ENCODE measurements around the gene TENM4. TPM values are rescaled to one million over a fixed set of nuclear protein-coding genes. Genes with fewer than 3 reads are reported as not detected.

Gene TENM4
- polyA plus RNA-seq, 5 donors, result 3.1 to 6.2 (median 3.7) TPM

GRCh38 chr11:79088967-79089366 lies 351.9 kb downstream of the TENM4 start:
- no peak for DNase-seq

GRCh38 chr11:79087961-79088318 lies 352.9 kb downstream of the TENM4 start:
- DNase-seq, result no peak

- no peak for DNase-seq
These were observed 353.4 kb downstream of the TENM4 start for GRCh38 chr11:79087238-79087960.

- no peak for DNase-seq
These were observed 354.8 kb downstream of the TENM4 start for GRCh38 chr11:79086056-79086455.

GRCh38 chr11:79084382-79084781 lies 356.4 kb downstream of the TENM4 start:
- DNase-seq, result no peak

- no peak for DNase-seq
These were observed 357.5 kb downstream of the TENM4 start for GRCh38 chr11:79083352-79083751.

- DNase-seq, result no peak
These were observed 357.9 kb downstream of the TENM4 start for GRCh38 chr11:79082907-79083306.

GRCh38 chr11:79082280-79082679 lies 358.6 kb downstream of the TENM4 start:
- DNase-seq, result no peak

- no peak for DNase-seq
These were observed 359.3 kb downstream of the TENM4 start for GRCh38 chr11:79081471-79082031.

GRCh38 chr11:79080551-79080950 lies 360.3 kb downstream of the TENM4 start:
- DNase-seq, result peak in 1 of 2 donors; percentile 60

- no peak for DNase-seq
These were observed 361.8 kb downstream of the TENM4 start for GRCh38 chr11:79078999-79079398.

- DNase-seq, result no peak
These were observed 362.4 kb downstream of the TENM4 start for GRCh38 chr11:79078456-79078855.

GRCh38 chr11:79077702-79078330 lies 363.0 kb downstream of the TENM4 start:
- no peak for DNase-seq

- DNase-seq, result no peak
These were observed 364.2 kb downstream of the TENM4 start for GRCh38 chr11:79076526-79077115.

- no peak for DNase-seq
These were observed 366.3 kb downstream of the TENM4 start for GRCh38 chr11:79074547-79074946.

GRCh38 chr11:79071190-79071589 lies 369.6 kb downstream of the TENM4 start:
- DNase-seq, result no peak

GRCh38 chr11:79070518-79070917 lies 370.3 kb downstream of the TENM4 start:
- DNase-seq, result no peak

- no peak for DNase-seq
These were observed 371.3 kb downstream of the TENM4 start for GRCh38 chr11:79069504-79069903.

GRCh38 chr11:79068356-79068755 lies 372.5 kb downstream of the TENM4 start:
- no peak for DNase-seq

GRCh38 chr11:79067352-79067679 lies 373.5 kb downstream of the TENM4 start:
- no peak for DNase-seq

- DNase-seq, result no peak
These were observed 374.1 kb downstream of the TENM4 start for GRCh38 chr11:79066456-79067351.

All from right lung (tissue), 5 donors.